Myocyte (in vitro differentiated cells): ENCODE results near the gene MAN2A1. TPM values are rescaled to one million over a fixed set of nuclear protein-coding genes. Genes with fewer than 3 reads are reported as not detected.

Experiments used
- DNase-seq: peaks from one replicate; pipeline ENCODE4 v3.0.0-alpha.2; 2012; ENCODE audit warnings: low read depth
- polyA plus RNA-seq: library from polyadenylated mRNA; unstranded; fragments of >200 nt; gene quantifications from one replicate; pipeline ENCODE4 v1.2.1, GENCODE V29; 2012; ENCODE audit warnings: missing spikeins
- total RNA-seq: library from RNA; depleted of rRNA; stranded (reverse); fragments of >200 nt; gene quantifications from 2 replicates; pipeline ENCODE4 v1.2.3, GENCODE V29; 2014

Gene MAN2A1
- 84.9 and 92.2 TPM in 2 replicates for total RNA-seq
- polyA plus RNA-seq, result 29.3 TPM

- peak; percentile 78 for DNase-seq
Measured at GRCh38 chr5:109689740-109690241, at the start of gene MAN2A1. MAN2A1 (plus strand) TSS chr5:109689927; CDS start chr5:109690418, 491 bp downstream.

- peak; percentile 65 for DNase-seq
Measured at GRCh38 chr5:109640976-109641375, 48.8 kb upstream of the MAN2A1 start.

DNA sequence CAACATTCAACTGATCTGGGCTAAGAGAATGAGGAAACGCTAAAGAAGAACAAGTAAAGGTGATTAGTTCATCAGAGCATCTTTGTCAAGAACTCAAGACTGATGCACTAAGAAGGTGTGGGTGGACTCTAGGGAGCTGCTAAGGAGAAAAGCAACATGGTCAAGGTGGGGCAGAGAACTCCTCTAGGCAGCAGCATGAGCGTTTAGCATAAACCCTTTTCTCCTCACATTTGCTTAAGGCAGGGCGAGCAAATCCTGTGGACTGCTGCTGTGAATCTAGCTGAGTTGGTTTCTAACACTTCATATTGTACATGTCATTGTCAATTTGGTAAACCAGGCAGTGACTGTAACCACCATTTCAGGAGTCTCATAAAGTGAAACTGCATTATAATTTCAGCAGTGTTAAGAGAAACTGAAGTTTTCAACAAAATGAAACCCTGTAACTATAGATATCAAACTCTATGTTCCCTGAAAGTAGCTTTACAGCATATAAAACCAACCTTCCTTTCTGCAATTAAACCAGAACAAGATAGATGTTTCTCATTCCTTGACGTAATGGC is 45.9 kb upstream of the MAN2A1 start:
- DNase-seq, result no peak

DNA sequence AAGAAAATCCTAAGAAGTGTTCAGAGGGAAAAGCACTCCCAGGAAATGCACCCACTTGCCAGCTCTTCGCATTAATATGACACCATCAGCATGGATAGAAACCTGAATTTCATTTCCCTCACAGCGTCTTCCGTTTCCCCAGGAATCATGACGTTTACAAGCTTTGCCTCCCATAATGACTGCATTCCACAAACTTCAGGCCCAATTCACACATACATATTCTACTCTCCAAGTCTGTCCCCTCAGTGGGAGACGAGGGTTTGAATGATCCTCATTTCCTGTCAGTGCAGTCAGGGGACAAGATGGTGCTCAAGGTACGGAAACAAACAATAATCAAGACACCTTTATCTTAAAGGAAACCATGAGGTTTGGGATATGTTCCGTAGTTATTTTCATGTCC is 44.9 kb upstream of the MAN2A1 start:
- no peak for DNase-seq

- DNase-seq, result peak; percentile 96
Measured at GRCh38 chr5:109645707-109646192, 44.0 kb upstream of the MAN2A1 start.

GRCh38 chr5:109649318-109649717 is 40.4 kb upstream of the MAN2A1 start:
- no peak for DNase-seq

- no peak for DNase-seq
Measured at GRCh38 chr5:109650493-109650892, 39.2 kb upstream of the MAN2A1 start.

DNA sequence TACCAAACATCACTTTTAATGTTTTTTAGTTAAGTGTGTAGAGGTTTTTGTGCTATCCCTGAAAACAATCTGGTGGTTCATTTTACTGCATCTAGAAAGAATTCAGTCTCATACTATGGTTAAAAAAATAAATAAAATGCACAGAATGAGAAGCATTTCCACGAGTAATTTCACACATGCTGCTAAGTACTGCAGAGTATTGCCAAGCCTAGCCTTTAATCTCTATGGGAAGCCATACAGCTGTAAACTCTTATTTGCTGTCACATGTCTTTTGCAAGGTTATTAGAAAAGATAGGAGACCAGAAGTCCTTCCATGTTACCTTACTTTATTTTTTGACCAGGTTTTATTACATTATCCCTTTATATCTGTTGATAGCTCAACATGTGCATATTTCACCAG is 37.6 kb upstream of the MAN2A1 start:
- no peak for DNase-seq

DNA sequence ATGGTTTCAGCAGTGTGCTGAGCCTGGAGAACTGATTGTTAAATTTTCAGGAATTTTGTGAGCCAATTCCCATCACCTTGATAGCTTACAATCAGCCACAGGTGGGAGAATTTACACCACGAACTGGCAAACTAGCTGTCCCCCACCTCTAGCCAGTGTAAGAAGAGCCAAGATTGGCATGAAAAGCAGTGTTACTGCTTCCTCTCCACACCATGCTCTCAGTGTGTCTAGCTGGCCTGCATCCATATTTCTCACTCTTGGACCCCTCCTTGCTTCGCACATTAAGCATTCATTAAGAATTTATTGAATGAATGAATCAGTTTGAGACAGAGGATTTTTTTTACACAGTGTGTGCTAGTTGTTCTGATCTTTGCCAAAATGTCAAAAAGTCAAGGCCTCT is 36.7 kb upstream of the MAN2A1 start:
- no peak for DNase-seq

DNA sequence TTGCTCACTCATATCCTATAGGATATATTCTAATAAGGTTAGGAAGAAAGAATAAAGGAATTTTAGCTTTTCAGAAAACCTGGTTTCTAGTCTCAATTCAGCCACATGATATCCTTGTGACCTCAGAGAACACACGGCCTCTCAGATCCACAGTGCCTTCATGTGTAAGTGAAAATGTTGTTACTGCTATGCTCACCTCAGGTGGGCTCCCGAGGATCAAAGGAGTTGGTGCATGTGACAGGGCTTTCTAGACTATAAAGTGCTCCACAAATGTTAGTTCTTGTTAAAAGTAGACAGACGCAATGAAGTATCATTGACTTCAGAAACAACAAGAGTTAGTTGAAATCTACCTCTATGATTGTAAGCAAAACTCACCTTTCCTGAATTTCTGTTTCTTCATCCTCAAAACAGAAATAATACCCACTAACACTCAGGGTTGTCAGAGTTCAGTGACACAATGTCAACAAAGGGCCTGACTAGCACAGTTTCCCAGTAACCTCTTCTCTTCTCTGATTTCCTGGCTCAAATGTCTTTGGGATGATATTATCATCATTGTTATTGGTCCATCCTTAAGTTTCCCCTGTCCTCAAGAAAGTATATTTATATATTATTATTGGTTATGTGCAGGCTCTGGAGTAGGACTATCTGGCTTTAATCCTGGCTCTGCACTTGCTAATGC is 36.0 kb upstream of the MAN2A1 start:
- no peak for DNase-seq

DNA sequence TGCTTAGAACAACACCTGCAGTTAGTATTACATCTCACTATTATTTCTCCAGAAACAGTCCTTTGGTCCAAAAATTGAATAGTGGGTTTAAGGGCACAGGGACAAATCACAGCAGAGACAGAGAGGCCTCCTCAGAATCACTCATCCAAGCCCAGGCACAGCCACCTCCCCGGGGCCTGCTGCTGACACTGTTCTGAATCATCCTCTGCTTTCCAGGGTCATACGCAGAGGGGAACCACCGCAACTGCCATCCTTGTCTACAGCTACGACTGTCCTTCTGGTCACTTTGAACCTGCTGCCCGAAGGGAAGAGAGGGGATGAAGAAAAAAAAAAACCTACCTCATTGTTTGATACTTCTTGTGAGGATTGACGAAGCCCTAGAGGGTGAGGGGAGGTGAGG is 35.3 kb upstream of the MAN2A1 start:
- peak; percentile 75 for DNase-seq

GRCh38 chr5:109655841-109656240 is 33.9 kb upstream of the MAN2A1 start:
- DNase-seq, result no peak

DNA sequence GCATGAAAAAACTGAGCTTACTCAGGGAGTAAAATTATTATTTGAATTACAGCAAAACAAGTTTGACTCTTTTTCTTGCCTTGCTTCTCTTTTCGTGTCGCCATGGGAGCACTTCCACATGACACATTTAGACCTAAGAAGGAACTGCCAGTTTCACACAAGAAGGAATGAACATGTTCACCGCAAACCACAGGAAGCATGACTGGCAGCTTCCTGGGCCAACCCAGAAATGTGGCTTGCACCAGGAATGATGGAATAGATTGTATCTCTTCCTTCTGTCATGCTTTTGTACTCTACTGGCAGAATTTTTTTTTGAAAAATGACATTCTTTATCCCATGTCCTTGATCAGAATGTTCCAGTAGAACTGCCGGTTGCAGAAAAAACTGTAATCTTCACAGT is 32.9 kb upstream of the MAN2A1 start:
- DNase-seq, result peak; percentile 96

DNA sequence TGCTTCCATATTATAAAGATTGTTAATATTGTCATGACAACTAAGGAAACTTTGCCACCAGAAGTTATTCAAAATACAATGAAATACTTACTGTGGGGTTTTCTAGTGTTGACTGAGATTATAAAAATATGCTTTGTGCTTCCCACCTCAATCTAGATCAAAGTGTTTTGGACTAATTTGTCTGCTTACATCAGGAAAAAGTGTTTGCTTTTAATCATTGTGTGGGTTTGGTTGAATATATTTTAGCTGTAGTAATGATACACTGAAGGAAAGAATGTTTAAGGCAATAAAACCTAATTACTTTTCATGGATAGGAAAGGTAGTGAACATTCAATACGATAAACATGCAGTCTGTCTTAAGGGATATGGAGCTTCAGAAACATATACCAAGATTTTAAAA is 29.8 kb upstream of the MAN2A1 start:
- DNase-seq, result no peak

DNA sequence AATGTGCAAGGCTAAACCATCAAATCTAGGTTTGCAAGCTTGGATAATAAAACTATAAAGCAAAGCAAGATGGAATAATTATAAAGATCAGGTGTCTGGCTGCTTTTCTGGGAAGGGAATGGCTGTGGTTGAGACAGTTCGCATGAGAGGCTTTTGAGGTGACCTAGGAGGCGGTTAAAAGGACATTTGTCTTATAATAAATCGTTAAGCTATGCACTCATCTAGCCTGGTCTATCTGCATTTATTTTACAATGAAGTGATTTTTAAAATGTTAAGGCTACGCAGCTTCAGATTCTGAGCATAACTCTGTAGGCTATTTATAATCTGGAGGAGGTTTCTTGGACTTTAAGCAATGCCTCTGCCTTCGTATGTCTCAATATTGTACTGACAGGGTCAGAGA is 29.4 kb upstream of the MAN2A1 start:
- DNase-seq, result peak; percentile 51

DNA sequence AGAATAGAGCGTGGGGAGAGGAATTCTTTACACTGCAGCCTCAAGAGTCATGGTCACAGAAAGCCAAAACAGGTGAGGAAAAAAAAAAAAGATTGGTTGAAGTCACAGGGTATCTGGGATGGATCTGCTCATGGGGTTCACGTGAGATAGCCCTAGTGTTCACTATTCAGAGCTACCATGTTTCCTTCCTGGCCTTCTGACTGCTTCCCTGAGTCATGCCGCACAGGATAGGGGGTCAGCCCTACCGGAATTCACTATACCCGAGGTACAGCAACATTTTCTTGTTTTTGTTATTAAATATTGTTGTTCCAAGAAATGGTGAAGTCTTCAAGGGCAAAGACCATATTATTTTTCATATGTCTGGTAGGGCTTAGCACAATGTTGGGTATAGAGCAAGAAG is 21.5 kb upstream of the MAN2A1 start:
- no peak for DNase-seq

DNA sequence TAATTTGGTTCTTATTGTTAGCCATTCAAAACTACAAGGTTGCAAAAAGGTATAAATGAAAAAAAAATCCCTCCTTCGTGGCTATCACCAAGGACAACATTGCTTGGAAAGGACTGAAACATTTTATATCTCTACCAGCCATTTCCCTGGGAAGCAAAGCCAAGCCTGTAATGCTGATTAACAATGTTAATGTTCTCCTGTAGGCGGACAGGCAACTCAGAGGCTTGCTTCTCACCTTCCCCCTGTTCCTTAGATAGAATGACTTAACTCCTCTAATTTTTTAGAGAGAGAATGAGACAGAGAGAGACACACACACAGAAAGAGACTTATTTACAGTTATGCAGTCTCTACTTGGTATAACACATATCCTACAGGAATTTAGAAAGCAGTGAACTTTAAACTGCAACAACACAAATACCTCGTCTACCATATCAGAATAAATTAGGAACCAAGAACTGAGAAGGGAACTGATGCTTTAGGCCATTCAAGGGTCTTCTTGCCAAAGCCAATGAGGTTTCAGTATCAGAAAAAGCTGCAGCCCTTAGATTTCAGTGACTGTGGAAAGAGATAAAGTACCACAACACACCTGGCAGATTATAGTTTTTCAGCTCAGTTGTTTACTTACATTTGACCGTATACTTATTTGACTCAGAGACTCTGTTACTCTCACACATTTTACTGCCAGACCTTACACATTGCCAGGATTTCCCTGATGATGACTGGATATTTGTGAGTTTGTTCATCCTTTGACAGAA is 20.9 kb upstream of the MAN2A1 start:
- DNase-seq, result no peak

- no peak for DNase-seq
Measured at GRCh38 chr5:109669991-109670706, 19.6 kb upstream of the MAN2A1 start.

- no peak for DNase-seq
Measured at GRCh38 chr5:109671136-109671535, 18.6 kb upstream of the MAN2A1 start.

DNA sequence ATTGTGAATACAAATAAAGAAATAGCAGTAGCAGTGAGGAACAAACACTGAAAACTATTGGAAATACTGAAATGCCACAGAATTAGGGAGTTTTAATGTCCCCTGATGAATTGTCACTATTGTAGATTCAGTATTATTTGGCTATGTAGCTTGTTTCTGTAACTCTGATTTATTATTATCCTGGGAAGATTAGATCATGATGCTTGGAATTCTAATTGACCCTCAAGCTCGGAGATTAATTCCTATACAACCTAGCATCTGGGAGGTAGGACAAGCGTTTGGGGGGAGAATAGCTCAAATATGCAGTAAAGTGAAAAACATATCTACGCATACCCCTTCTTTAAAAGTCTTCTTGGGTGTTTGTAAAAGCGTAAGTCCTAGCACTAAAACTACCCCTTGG is 15.1 kb upstream of the MAN2A1 start:
- DNase-seq, result no peak

GRCh38 chr5:109676920-109677319 is 12.8 kb upstream of the MAN2A1 start:
- DNase-seq, result no peak

- no peak for DNase-seq
Measured at GRCh38 chr5:109678447-109678846, 11.3 kb upstream of the MAN2A1 start.
